ENCODE measurements around the gene LCMT2. TPM values are rescaled to one million over a fixed set of nuclear protein-coding genes. Genes with fewer than 3 reads are reported as not detected.

LCMT2 gene
- total RNA-seq, result 4.1 and 9.1 TPM in 2 replicates

GRCh38 chr15:43329960-43330779 lies at the start of gene LCMT2:
TSS of gene LCMT2 (minus strand) at chr15:43330573. CDS start at chr15:43330489, 84 bp downstream.

GRCh38 chr15:43370975-43371974 lies 40.9 kb upstream of the LCMT2 start, which contains the start of the genes TUBGCP4 and ZSCAN29:
TSS of gene TUBGCP4 (plus strand) at chr15:43371101. CDS start at chr15:43371355, 254 bp downstream.
TSS of gene ZSCAN29 (minus strand) at chr15:43371043. CDS start at chr15:43369913, 1,130 bp downstream.

GRCh38 chr15:43302205-43302817 lies 28.1 kb downstream of the LCMT2 start, which contains the start of gene TGM7:
TSS of gene TGM7 (minus strand) at chr15:43302255.

Other genes starting within 250 kb of the LCMT2 start
- gene UBR1, start 224.5 kb downstream of the LCMT2 start, total RNA-seq, result 36.2 and 40.0 TPM in 2 replicates
- 3.3 and 8.7 TPM in 2 replicates for gene TMEM62, start 197.0 kb downstream of the LCMT2 start, total RNA-seq
- 44.8 and 52.0 TPM in 2 replicates for gene CCNDBP1, start 145.2 kb downstream of the LCMT2 start, total RNA-seq
- not detected in 2 replicates for gene EPB42, start 109.6 kb downstream of the LCMT2 start, total RNA-seq
- not detected in 2 replicates for gene TGM5, start 63.6 kb downstream of the LCMT2 start, total RNA-seq
- gene TGM7, start 28.3 kb downstream of the LCMT2 start, total RNA-seq, result 0.09 TPM in 1 of 2 replicates, not detected in the other
- gene ZSCAN29, start 40.5 kb upstream of the LCMT2 start, total RNA-seq, result 15.9 and 17.9 TPM in 2 replicates
- gene TUBGCP4, start 40.5 kb upstream of the LCMT2 start, total RNA-seq, result 6.5 and 8.5 TPM in 2 replicates
- 81.7 and 84.2 TPM in 2 replicates for gene TP53BP1, start 162.6 kb upstream of the LCMT2 start, total RNA-seq
- 42.0 and 53.7 TPM in 2 replicates for gene MAP1A, start 187.0 kb upstream of the LCMT2 start, total RNA-seq